Measurements from ENCODE around the gene NPR3.

Gene NPR3

GRCh38 chr5:32712481-32713360 lies 1.6 kb downstream of the NPR3 start:
- no peak for DNase-seq

DNA sequence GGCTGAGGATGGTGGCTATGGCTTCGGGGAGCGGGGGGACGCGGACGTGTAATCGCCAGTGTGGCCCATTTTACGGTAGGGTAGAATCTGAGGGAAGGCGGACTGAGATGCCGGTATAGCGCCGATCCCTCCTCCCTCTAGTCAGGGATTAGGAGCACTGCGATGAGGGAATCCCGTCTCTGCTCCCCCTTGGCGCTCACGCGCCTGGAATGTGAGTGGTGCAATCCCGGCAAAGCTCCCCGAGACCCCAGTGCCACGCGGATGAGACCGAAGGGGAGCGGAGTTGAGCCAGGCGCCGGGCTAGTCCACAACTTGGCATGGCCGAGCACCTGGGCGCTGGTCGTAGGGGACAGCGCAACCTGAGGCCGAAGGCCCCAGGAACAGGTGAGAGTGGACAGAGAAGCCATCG lies 2.2 kb downstream of the NPR3 start:
- DNase-seq: no peak

DNA sequence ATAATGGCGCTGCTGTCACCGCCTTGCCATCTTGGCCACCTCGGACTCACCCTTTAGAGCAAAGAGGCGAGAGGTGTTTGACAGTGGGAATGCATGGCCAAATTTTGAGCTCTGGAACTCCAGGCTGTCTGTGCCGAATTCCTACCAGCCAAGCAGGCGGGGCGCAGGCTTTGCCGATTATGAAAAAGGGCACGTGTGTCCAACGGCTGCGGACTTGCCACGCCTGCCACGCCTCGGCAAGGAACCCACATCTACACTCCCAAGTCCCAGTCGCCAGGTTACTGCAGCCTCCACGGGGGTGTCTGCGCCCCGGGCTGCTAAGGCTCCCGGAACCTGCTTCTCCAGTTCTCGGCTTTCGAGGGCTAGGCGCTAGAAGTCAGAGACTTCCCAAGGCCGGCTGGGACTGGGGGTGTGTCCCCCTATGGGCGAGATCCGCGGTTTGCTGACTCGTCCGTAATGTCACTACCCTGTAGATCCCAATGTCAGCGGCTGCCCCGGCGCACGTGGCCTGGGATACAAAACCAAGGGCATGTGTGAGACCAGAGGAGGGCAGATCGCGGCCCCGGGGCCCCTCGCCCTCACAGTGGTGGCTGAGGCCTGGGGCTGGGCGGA lies 2.8 kb downstream of the NPR3 start:
- no peak for DNase-seq

DNA sequence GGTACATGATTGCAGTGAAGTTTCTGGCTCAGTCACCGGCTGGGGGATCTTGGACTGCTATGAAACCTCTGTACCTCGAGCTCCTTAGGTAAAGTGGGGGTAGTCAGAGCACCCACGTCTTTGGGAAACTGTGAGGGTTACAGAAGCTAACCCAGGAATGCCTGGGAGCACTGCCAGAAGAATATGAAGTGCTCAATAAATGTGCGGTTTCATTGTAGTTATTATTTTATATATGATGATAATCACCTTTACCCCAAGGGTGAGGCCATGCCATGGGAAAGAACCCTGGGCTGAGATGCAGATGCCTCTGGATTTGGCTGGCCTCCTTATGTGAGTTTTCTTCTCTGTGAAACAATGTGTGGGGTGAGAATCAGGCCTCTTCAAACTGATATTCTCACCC lies 3.7 kb downstream of the NPR3 start:
- no peak for DNase-seq

- DNase-seq: no peak
These were observed 9.2 kb downstream of the NPR3 start for GRCh38 chr5:32720300-32720699.

DNA sequence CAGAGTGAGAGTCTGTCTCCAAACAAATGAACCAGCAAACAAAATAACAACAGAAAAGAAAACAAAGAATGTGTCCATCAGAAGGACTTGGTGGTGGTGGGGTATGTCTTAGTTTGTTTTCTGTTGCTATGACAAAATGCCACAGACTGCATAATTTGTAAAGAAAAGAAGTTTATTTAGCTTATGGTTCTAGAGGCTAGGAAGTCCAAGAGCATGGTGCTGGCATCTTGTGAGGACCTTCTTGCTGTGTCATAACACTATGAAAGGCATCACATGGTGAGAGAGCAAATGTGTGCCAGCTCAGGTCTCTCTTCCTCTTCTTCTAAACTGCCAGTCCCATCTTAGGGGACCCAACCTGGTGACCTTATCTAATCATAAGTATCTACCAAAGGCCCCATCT lies 10.5 kb downstream of the NPR3 start:
- no peak for DNase-seq

DNA sequence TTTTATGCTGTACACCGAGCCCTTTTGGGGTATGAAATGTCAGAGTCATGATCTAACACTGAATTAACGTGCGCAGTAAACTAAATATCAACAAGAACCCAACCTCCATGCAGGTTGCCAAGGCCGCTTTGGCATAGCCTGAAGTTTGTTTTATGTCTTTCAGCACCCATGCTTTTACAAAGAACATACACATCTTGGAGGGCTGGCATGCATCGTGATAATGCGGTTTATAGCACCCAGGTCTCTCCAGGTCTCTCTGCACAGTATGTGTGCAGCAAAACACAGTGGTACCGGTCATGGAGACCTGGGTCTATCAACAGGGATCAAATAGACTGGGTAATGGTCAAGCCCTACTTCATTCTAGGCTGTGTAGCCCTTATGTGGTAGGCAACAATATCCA lies 11.8 kb downstream of the NPR3 start:
- DNase-seq: no peak

DNA sequence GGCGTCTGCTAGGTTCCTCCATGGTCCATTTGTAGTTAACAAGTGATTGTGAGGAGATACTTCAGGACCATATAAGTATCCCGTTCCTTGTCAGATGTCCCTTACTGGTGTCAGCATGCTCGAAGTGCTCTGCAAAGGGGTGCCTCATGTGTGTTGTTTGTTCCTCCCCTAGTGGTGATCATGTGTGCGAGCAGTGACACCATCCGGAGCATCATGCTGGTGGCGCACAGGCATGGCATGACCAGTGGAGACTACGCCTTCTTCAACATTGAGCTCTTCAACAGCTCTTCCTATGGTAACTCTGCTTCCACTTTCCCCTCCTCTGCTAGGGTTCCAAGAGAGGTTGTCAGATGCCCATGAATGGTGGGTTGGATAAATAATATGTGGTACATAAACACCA lies 13.4 kb downstream of the NPR3 start:
- no peak for DNase-seq

- no peak for DNase-seq
These were observed 15.0 kb downstream of the NPR3 start for GRCh38 chr5:32726086-32726557.

GRCh38 chr5:32729651-32730050 lies 18.5 kb downstream of the NPR3 start:
- DNase-seq: no peak

- no peak for DNase-seq
These were observed 22.6 kb downstream of the NPR3 start for GRCh38 chr5:32733590-32734340.

DNA sequence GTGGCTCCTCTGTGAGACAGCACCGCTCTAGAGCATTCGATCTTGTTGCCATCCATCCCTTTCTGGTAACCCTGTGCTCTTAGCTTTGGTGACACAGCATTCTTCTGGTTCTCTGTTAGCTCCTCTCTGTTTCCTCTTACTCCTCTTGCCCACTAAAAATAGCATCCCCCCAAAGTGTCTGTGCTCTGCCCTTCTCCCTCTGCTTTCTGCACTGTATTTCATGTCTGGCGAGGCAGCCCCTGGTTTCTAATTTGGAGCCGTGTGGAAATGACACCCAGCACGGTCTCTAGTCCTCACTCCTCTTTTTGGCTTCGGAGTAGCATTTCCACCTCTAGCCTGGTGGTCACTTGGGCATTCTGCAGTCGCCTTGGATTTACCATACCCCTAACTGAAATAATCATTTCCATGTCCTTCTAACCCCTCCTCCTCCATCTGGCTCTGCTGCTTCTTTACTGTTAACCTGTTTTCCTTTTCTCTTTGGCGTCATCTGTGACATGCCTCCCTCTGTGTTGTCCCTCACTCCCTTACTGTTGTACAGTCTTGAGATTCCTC lies 23.8 kb downstream of the NPR3 start:
- DNase-seq: no peak

DNA sequence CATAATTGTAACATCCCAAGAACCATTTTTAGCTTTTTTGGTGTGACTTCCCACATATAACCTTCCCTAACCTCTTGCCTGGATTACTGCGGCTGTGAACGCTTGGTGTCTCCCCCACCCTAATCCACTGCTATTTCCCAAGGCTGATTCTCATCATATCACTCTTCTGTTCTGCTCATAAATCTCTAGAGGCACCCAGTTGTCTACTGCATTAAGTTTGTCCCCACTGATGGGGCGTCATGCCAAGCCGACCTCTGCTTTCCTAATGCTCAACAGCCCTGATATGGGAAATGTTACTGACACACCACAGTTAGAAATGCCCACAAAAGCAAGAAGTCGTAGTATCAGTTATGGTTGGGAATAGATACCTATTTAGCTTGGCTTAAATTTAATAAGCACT lies 24.4 kb downstream of the NPR3 start:
- no peak for DNase-seq

DNA sequence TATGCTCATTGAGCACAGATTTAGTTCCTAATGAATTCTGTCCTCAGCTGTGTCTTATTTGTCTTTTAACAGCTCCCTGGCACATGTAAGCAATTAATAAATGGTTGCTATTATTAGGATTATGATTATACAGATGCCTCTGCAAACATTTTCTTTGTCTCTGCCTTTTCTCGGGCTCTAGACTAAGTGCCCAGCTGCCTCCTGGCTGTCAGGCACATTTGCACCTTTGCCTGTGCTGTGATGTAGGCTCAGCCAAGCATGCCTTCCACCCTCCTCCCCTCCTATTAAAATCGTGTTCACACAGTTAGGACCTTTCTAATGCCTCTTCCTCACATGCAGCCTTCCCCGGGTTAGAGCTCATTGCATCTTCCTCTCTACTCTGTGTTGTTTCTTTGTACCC lies 25.7 kb downstream of the NPR3 start:
- DNase-seq: no peak

DNA sequence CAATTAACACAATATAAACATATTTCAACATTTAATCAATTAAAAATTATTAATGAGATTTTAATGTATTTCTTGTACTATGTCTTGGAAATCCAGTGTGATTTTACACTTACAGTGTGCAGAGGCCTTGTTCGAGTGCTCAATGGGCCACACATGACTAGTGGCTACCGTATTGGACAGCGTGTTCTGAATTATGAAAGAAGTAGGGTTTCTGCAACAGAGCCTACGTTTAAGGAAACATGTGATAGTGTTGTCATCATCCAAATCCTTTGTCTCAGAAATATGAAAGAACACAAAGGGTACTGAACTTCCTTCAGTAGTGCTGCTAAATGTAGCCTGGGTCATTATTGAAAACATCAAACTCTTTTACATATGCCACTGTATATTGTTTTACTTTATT lies 29.5 kb downstream of the NPR3 start:
- no peak for DNase-seq

DNA sequence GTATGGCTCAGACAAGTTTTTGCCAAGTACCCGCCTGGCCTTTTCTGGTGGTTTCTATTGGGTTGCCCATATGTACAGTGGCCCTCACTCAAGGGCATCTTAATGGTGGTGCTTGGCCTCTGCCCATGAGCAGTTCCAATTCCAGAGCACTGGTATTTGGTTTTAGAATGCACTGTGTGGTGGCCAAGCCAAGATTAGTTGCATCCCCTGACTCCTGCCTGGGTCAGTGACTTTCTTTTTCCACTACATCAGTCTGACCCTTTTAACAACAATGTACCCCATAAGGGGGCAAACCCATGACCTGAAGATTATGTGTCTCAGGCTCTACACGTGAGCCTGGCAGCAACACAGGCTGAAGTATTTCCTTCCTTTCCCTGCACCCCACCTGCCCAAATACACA lies 34.2 kb downstream of the NPR3 start:
- no peak for DNase-seq

DNA sequence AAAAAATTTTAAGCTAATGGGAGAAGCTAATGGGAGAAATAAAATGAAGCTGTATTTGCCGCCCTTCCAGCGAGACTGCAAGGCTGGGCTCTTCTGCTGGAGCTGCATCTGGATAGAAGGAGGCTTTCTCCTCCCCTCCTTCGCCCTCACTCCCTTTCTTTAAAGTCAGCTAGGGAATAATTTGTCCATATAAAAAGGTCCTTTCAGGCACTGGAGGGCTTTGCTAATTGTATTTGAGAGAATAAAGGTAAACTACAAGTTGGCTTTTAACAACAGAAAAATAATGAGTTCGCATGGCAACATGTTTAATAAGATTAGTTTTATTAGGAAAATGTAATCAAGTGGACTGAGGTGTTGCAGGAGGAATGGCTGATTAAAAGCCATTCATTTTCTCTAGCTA lies 41.3 kb downstream of the NPR3 start:
- no peak for DNase-seq

- DNase-seq: no peak
These were observed 41.9 kb downstream of the NPR3 start for GRCh38 chr5:32753051-32753450.

DNA sequence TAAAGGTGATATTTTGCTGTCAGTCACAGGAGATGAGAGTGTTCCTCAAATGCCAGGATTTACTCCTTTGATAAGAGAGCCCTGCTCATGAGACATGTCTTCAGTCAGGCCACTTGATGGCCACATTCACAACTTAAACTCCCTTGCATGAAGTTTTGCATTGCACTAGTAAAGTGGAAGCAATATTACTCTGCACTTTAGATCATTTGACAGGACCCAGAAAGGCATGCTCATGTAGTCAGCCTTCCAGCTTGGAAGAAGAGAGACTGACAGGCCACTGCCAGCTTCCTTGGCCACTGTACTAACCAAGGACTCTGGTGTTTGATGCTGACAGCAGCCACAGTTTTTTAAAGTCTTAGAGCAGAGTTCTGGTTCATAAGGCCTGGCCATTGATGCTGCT lies 42.6 kb downstream of the NPR3 start:
- no peak for DNase-seq

DNA sequence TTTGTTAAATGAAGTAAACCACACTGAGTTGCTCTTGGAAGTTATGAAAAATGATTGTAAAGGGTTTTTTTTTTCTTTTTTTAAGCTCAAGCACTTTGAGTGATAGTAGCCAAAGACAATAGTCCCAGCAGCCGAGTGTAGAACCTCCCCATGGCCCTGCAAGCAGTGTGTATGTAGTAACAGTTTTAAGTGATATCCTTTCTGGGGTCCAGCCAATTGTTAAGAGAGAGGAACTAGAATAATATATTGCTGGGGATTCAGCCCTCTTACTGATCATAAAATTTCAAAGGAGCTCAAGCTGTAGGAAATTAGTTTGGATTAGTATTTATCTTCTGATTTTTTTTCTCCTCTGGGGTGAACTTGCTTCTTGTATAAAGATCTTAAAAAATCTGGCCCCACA lies 43.2 kb downstream of the NPR3 start:
- DNase-seq: no peak

- no peak for DNase-seq
These were observed 49.0 kb downstream of the NPR3 start for GRCh38 chr5:32760091-32760509.

- DNase-seq: no peak
These were observed 54.1 kb downstream of the NPR3 start for GRCh38 chr5:32765266-32765665.

DNA sequence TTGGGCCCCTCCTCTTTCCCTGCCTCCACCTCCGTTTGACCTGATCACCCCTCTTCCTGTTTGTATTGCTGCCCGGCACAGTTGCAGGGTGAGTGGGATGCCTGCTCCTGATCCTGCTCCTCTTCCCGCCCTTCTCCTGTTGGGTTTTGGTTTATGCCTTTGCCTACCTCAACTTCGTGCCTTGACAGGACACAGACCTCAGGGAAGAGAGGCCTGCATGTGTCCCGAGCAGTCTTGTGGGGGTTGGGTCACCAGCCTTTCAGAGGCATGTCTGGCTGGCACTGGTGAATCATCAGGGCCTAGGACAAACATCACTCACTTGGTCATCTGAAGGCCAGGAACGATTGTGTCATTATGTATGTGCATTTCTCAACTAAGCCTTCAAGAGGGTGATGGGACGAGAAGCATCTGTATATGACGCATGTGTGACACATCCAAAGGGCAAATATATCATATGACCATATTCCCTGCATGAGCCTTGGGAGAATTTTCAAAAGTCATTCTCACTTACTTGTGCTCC lies 56.9 kb downstream of the NPR3 start:
- no peak for DNase-seq
